ENCODE data around the gene HNRNPH1. TPM values are rescaled to one million over a fixed set of nuclear protein-coding genes. Genes with fewer than 3 reads are reported as not detected.

The HNRNPH1 gene
- total RNA-seq, 4 donors from 2014 or later = 459 to 991 (median 620) TPM

GRCh38 chr5:179606071-179606909 is 17.2 kb downstream of the HNRNPH1 start:
- Histone ChIP-seq H3K27ac (peak overlapping the region in 1 of 3 donors; percentile 1), H3K4me1 (peaks cover 9 to 28% of the 10 kb centered on the region in 2 donors), H3K9me3 (no peaks in the 10 kb centered on the region), H3K27me3 (no peaks in the 10 kb centered on the region), H3K36me3 (peaks cover 58 to 59% of the 10 kb centered on the region in 2 donors), H3K4me3 (replicated peaks in 1 of 3) (no peak overlapping the region)
- 83 to 93% methylated on average over 12 to 14 of the region's 21 CpGs for WGBS, 2 donors
- TF ChIP-seq POLR2A (IDR thresholded peaks at IDR 0.05) = no peak
- no peak for DNase-seq
- intact Hi-C loops (cut with DNase I) = no loop called here

- peaks cover 49 to 51% of the 10 kb centered on the region in 2 donors for H3K36me3 ChIP-seq
- peak overlapping the region in 1 of 3 donors; percentile 1 for H3K27ac ChIP-seq
- no peaks in the 10 kb centered on the region for H3K27me3 ChIP-seq
- peaks cover 6 to 19% of the 10 kb centered on the region in 2 donors for H3K4me1 ChIP-seq
- DNase-seq = no peak
- H3K4me3 ChIP-seq (replicated peaks in 1 of 3) = no peak overlapping the region
- intact Hi-C loops (cut with DNase I) = no loop called here
- H3K9me3 ChIP-seq = no peaks in the 10 kb centered on the region
- 72 to 73% methylated on average over 10 of the region's 10 CpGs for WGBS, 2 donors
- TF ChIP-seq CTCF (IDR thresholded peaks at IDR 0.05) (no peak), POLR2A (IDR thresholded peaks at IDR 0.05) (no peak)
Observed at GRCh38 chr5:179605026-179605833, 18.2 kb downstream of the HNRNPH1 start.

- Histone ChIP-seq H3K27me3 (no peaks in the 10 kb centered on the region), H3K27ac (no peak overlapping the region), H3K36me3 (peaks cover 57 to 62% of the 10 kb centered on the region in 2 donors), H3K4me3 (replicated peaks in 1 of 3) (no peak overlapping the region), H3K9me3 (no peaks in the 10 kb centered on the region), H3K4me1 (peaks cover 0 to under 1% of the 10 kb centered on the region in 2 donors)
- intact Hi-C loops (cut with DNase I) = no loop called here
- no peak for DNase-seq
- WGBS, 2 donors = 95 to 97% methylated on average over 12 of the region's 12 CpGs
- TF ChIP-seq CTCF (IDR thresholded peaks at IDR 0.05) (no peak), POLR2A (IDR thresholded peaks at IDR 0.05) (no peak)
Observed at GRCh38 chr5:179603308-179603707, 20.2 kb downstream of the HNRNPH1 start.

GRCh38 chr5:179601871-179602625 is 21.4 kb downstream of the HNRNPH1 start:
- Histone ChIP-seq H3K27me3 (no peaks in the 10 kb centered on the region), H3K4me1 (no peaks in the 10 kb centered on the region)
- 93 to 94% methylated on average over 10 to 16 of the region's 18 CpGs for WGBS, 2 donors

More at GRCh38 chr5:179601871-179602625, 21.4 kb downstream of the HNRNPH1 start:
- H3K9me3 ChIP-seq = no peaks in the 10 kb centered on the region
- intact Hi-C loops (cut with DNase I) = no loop called here
- H3K36me3 ChIP-seq = peaks cover 57 to 63% of the 10 kb centered on the region in 2 donors
- H3K4me3 ChIP-seq (replicated peaks in 1 of 3) = no peak overlapping the region
- TF ChIP-seq POLR2A (IDR thresholded peaks at IDR 0.05) (no peak), CTCF (IDR thresholded peaks at IDR 0.05) (no peak)
- no peak for DNase-seq
- no peak overlapping the region for H3K27ac ChIP-seq
